Coronary artery (tissue), 2 donors: ENCODE data around the gene MET.

ENCODE experiments used
- DNase-seq: peaks from one replicate; pipeline ENCODE4 v3.0.0-alpha.2; 2017; ENCODE audit warnings: low spot score
- H3K27ac ChIP-seq, 2 donors: fragments of 200-600 bp; sonication (generic); one replicate each; pipeline ENCODE4 v1.5.1; 2016 to 2019
- H3K4me3 ChIP-seq: fragments of 200-600 bp; sonication (generic); 2 replicates; pipeline ENCODE4 v1.5.1; 2016; ENCODE audit warnings: mild to moderate bottlenecking, moderate library complexity
- CTCF ChIP-seq: fragments of 200-600 bp; sonication (generic); IDR thresholded peaks from one replicate; pipeline ENCODE4 v1.5.1; 2019; ENCODE audit warnings: antibody characterized with exemption

MET gene

GRCh38 chr7:116834815-116835504, 163.0 kb downstream of the MET start:
- no peak overlapping the region for H3K27ac ChIP-seq
- no peak for TF ChIP-seq CTCF
- no peak for DNase-seq
- H3K4me3 ChIP-seq = no peak overlapping the region

- Histone ChIP-seq H3K4me3 (no peak overlapping the region), H3K27ac (no peak overlapping the region)
- no peak for DNase-seq
- no peak for TF ChIP-seq CTCF
Measured at GRCh38 chr7:116836048-116836447, 164.1 kb downstream of the MET start.

GRCh38 chr7:116836911-116837310, 164.9 kb downstream of the MET start:
- DNase-seq = no peak
- no peak overlapping the region for H3K27ac ChIP-seq
- no peak for TF ChIP-seq CTCF
- H3K4me3 ChIP-seq = no peak overlapping the region

GRCh38 chr7:116837586-116837985, 165.6 kb downstream of the MET start:
- H3K27ac ChIP-seq = no peak overlapping the region
- DNase-seq = no peak
- no peak overlapping the region for H3K4me3 ChIP-seq
- no peak for TF ChIP-seq CTCF

- Histone ChIP-seq H3K4me3 (no peak overlapping the region), H3K27ac (no peak overlapping the region)
- TF ChIP-seq CTCF = no peak
- no peak for DNase-seq
Measured at GRCh38 chr7:116840256-116840655, 168.3 kb downstream of the MET start.

GRCh38 chr7:116842371-116842770, 170.4 kb downstream of the MET start:
- no peak overlapping the region for H3K4me3 ChIP-seq
- H3K27ac ChIP-seq = no peak overlapping the region
- TF ChIP-seq CTCF = no peak
- no peak for DNase-seq

GRCh38 chr7:116843378-116843777, 171.4 kb downstream of the MET start:
- no peak overlapping the region for H3K27ac ChIP-seq
- H3K4me3 ChIP-seq = no peak overlapping the region
- no peak for DNase-seq
- TF ChIP-seq CTCF = no peak
